GM21423 (cell line): ENCODE measurements around the gene TRAPPC4.
"Not testable (repeated sequence)": the region's sequence is repeated elsewhere in the genome, so short reads cannot be mapped to it uniquely, and the experiment has no call there.

ENCODE experiments used
- ATAC-seq: cut with Tn5 transposase; IDR thresholded peaks from one replicate; pipeline ENCODE4 v1.9.1; 2021; ENCODE audit warnings: mild to moderate bottlenecking, moderate library complexity; ENCODE audit not compliant: unreplicated experiment

Gene TRAPPC4

DNA sequence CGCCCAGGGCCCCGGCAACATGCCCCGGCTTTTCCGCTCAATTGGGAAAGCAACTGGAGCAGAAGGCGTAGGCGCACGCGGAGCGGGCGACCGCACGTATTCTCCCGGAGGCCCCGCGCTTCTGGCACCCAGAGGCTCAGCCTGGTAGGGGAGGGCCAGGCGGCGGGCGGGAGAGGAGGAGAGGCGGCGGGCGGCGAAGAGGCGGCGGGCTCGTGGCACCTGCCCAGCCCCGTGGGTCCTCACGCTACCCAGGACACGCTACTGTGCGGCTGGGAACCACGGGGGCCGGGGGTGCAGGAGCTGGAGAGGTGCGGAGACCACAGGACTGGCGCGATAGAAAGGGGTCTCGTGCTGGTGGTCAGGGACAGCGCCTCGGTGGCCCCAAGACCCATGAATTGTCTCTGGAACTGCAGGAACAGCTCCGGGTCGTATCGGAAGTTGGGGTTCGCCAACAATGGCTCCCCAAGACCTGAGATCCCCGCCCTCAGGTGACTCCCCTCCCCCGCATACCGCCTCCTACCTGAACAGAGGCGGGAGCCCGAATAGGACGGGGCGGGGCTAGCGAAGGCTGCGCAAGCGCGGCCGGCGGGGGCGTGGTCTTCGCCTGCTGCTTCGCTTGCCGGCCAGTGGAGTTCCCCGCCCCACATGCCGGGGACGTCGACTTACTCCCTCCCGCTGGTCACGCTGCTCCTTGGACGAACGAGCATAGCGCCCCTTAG, 11.9 kb downstream of the TRAPPC4 start, which contains the start of gene SLC37A4:
Gene SLC37A4 (minus strand): TSS at position 549 of the 719 bp plus-strand sequence.
- ATAC-seq = peak; percentile 86

DNA sequence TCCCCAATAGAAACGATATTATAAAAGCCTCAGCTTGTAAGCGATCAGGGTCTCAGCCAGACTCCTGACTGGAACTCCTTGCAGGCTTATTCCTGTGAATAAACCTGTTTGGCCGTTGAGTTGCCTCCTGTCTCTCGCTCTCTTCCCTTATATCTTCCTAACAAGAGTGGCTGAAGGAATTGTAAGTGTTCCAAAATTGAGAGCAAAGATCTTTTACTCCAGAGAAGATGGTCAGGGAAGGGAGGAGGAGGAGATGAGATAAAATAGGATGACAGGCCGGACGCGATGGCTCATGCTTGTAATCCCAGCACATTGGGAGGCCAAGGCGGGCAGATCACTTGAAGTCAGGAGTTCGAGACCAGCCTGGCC, 13.3 kb downstream of the TRAPPC4 start:
- no peak for ATAC-seq

DNA sequence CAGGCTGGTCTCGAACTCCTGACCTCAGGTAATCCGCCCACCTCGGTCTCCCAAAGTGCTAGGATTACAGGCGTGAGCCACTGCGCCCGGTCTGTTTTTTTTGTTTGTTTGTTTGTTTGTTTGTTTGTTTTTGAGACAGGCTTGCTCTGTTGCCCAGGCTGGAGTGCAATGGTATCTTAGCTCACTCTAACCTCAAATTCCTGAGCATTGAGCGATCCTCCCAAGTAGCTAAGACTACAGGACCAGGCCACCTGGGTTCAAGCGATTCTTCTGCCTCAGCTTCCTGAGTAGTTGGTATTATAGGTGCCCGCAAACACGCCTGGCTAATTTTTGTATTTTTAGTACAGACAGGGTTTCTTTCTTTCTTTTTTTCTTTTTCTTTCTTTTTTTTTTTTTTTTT, 14.9 kb downstream of the TRAPPC4 start:
- not testable (repeated sequence) for ATAC-seq

DNA sequence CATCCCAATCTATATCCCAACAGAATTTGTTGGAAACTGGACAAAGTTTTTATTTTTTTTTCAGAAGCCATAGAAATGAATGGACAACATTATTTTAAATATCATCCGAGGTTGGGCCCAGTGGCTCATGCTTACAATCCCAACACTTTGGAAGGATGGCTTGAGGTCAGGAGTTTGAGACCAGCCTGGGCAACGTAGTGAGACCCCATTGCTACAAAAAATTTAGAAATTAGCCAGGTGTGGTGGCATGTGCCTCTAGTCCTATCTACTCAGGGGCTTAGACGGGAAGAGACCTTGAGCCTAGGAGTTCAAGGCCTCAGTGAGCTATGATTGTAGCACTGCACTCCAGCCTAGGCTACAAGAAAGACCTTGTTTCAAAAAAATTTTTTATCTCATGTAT, 16.2 kb downstream of the TRAPPC4 start:
- ATAC-seq = no peak

DNA sequence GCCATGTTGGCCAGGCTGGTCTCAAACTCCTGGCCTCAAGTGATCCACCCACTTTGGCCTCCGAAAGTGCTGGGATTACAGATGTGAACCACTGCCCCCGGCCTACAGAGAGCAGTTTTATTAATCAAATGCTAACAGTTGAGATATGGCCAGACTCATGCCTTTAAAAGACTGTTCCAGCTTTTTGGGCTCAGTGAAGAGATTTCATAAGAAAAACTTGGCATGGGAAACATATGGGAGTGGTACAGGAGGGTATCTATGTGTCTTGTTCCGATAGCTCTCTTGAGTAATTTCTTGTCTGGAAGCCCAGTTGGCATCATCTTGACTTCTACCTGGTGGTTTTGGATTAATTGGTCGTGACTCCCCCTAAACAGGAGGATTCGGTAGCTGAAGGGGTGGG, 20.3 kb downstream of the TRAPPC4 start:
- ATAC-seq = no peak

DNA sequence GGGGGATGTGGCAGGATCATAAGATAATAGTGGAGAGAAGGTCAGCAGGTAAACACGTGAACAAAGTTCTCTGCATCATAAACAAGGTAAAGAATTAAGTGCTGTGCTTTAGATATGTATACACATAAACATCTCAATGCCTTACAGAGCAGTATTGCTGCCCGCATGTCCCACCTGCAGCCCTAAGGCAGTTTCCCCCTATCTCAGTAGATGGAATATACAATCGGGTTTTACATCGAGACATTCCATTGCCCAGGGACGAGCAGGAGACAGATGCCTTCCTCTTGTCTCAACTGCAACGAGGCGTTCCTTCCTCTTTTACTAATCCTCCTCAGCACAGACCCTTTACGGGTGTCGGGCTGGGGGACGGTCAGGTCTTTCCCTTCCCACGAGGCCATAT, 20.9 kb downstream of the TRAPPC4 start:
- ATAC-seq = not testable (repeated sequence)

DNA sequence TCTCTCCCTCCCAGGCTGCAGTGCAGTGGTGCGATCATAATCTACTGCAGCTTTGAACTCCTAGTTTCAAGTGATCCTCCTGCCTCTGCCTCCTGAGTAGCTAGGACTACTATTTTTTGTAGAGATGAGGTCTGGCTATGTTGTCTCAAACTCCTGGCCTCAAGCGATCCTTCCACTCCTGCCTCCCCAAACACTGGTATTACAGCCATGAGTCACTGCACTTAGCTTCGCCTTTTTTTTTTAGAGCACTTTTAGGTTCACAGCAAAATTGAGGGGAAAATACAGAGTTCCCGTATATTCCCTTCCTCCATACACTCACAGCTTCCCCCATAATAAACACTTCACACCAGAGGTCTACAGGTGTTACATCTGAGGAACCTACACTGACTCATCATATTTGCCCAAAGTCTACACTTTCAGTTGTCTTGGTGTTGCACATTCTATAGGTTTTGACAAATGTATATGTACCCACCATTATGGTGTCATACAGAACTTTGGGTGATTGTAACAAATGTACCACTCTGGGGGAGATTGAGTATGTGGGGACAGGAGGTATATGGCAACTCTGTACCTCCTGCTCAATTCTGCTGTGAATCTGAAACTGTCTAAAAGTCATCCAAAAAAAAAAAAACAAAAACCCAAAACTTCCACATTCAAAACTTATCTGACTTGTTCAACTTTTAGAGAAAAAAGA, 23.4 kb downstream of the TRAPPC4 start:
- no peak for ATAC-seq

DNA sequence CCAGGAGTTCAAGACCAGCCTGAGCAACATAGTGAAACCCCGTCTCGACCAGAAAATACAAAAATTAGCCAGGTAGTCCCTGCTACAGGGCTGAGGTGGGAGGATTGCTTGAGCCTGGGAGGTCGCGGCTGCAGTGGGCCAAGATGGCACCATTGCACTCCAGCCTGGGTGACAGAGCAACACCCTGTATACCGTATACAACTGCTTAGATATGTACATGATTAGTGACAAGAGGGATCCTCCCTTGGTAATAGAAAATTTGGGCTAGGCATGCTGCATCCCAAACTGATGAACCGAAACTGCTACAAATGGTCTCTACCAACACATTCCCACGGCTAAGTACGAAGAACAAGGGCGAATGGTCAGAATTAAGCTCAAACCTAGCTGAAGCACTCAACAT, 24.4 kb downstream of the TRAPPC4 start:
- ATAC-seq = no peak

DNA sequence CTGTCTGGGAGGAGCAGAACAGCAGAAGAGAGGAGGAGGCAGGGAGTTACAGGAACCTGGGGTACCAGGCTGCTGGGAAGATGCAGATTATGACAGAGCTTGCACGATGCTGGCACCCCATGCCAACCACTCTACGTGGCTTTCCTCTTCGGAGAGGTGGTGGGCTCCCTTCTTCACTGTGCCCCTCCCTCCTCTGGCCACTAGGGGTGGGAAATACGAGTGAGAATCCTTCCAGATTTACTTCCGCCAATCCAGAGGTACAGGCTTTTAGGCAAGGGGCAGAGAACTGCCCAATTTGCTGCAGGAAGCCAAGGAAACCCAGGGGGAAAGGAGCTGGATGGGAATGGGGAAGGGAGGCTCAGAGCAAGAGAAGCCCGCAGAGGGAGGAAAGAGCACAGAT, 26.1 kb downstream of the TRAPPC4 start:
- no peak for ATAC-seq

DNA sequence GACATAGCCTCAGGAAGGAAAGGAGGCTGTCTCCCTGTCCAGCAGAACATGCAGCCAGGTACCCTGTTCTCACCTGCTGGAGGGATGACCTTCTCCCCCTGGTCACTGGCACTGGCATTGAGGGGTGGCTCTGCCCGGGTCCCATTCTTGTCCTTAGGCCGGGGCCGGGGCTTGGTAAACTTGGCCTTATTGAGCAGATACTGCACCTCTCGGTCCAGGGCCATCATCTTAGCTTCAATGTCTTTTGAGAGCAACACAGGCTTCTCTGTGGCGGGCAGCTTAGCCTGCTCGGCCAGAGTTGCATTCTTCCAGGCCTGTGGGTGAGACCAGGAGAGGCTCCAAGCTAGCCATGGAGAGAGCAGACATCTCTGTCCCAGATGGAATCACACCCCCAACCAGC, 27.9 kb downstream of the TRAPPC4 start:
- ATAC-seq = no peak

DNA sequence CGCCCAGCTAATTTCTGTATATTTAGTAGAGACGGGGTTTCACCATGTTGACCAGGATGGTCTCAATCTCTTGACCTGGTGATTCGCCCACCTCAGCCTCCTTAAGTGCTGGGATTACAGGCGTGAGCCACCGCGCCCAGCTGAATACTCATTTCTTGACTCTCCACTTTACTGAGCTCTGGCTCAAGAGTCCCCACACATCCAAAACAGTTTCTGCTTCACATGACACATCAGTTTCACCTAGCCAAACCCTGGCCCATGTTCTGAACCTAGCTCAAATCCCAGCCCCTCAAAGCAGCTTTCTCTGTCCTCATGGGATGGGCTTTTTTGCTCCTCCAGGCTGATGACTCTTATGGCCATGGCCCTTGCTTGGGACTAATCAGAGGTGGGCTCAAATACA, 28.6 kb downstream of the TRAPPC4 start:
- ATAC-seq = no peak

DNA sequence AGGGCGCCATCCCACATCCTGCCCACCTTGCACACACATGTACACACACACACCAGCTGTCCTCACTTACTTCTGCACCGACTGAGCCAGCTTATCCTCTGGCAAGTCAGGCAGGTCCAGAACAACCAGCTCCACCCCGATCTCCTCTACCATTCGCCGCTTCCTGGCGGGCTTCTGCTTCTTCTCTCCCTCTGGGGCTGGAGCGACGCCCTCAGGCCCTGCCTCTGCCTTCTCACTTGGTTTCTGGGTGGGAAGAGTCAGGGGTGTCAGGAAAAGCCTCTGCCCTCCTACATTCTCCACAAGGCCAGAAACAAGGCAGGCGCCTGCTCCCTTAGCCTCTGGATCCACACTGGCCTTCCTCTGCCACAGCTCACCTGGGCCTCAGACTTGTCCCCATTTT, 30.1 kb downstream of the TRAPPC4 start:
- no peak for ATAC-seq

DNA sequence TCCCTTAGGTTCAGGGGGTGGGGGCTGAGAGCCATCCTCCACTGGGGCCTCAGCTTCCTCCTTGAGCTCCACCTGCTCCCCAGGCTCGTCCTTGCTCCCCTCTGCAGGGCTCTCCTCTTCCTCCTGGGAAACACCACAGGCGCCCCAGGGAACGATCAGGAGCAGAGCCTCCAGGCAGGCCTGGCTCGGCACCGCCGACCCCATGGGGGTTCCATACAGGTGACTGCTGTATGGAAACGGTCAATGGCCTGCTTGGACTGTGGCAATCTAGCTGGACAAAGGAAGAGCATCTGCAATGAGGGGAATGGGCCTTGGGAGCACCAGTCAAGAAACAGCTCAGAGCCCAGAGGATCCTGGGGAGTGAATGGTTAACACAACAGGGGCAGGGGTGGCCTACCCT, 30.5 kb downstream of the TRAPPC4 start:
- no peak for ATAC-seq

DNA sequence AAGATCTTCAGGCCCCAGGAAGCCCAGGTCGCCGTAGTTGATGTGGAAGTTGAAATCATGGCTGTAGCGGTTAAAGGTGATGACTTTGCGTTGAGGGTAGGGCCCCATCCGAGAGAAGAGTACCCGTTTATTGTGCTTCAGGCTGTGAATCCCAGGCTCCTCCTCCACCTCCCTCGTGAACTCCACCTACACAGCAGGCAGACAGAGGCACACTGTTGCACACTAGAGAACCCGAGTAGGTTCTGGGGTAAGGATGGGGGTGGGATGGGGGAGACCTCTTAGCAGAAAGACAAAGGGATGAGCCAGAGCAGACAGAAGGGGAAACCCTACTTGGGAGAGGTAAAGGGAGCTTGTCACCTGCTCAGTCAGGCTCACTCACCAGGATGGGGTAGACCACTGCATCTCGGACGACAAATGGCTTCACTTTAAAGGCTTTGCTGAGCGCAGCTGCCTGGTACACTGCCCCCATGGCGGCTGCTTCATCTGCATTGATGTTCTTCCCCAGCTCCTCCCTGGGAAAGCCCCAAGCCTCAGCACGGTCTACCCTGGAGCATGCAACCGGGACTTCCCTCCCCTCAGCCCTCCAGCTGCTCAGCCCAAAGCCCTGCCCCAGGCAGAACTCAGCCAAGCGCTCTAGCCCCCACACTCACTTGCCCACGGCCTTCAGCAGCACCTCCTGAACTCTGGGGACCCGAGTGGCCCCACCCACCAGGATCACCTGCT, 33.0 kb downstream of the TRAPPC4 start:
- peak; percentile 35 for ATAC-seq

DNA sequence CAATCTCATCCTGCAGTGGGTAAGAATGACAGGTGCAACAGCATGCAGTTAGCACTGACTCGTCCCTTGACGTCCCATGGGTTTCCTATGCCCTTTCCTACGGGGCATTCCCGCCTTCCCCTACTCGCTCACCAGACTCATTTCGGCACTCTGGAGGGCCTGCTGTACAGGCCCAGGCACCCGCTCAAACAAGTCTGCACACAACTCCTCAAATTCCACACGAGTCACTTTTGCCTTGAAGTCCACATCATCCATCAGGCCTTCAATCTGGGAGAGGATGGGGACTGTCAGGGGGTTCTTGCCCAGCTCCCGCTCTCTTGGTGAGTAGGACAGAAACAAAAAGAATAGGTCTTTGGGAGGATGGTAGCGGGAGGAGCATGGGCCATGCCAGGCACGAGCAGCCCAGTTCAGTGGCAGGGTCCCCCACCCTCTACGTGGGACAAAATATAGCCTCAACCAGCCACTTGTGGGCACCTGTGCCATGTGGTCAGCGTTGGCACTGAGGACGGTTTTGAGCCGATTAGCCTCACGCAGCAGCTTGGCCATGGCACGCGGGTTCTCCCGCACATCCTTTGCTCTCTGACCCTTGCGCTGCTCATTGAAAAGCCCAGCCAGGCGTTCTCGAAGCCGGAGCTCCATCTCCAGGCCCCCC, 33.7 kb downstream of the TRAPPC4 start:
- ATAC-seq = no peak

DNA sequence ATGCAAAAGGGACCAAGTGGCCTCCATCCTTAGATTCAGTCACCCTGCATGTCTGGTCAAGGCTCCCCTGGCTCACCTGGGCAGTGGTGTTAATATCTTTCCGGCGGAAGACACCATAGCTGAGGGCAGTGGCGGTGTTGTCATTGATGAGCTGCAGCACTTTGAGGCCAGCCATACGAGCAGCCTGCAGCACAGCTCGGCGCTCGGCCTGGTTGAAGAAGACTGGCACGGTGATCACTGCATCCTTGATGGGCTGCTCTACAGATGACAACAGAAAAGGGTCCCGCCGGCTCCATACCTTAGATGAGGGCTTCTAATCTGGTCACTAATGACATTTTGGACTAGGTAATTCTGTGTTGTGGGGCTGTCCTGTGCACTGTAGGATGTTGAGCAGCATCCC, 35.9 kb downstream of the TRAPPC4 start:
- no peak for ATAC-seq

DNA sequence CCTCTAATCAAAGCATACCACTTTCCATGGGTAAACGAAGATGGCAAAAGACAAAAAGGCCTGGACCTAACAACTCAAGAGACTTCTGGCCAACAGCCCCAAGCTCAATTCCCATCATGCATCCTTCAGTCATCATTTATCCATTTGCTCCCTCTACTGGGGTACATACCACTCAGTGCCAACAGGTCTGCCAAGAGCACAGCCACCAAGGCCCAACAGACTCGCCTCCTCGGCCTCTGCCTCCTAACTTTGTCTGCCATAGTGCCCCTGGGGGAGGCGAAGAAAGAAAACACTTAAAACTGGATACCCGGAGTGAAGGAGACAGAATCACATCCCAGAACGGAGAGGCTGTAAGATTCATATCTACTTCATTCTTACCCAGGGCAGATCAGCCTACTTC, 37.3 kb downstream of the TRAPPC4 start:
- ATAC-seq = no peak

DNA sequence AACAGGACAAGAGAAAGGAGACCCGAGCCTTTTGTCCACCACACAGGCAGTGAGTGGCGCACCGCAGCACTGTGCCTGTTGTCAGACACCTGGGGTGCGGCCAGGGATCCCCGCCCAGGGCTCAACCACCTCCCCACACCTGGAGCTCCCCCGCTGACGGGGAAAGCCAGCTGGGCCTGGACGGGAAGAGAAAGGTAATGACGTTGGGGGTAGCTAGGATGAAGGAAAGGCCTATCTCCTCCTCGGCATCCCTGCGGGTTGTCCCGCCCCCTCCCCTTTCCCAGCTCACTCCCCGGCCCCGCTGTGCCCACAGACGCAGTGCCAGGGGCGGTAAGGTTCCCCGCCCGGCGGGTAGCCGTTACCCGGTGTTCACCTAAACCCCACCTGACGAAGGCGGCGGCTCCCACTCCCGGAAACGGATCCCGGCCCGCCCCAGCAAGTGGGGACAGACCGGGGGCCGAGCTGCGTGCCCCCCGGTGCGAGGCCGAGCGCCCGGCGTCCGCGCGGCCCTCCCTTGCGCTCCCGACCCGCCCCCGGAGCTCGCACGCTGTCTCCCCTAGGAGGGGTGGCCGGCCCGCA, 37.9 kb downstream of the TRAPPC4 start:
- peak; percentile 6 for ATAC-seq

DNA sequence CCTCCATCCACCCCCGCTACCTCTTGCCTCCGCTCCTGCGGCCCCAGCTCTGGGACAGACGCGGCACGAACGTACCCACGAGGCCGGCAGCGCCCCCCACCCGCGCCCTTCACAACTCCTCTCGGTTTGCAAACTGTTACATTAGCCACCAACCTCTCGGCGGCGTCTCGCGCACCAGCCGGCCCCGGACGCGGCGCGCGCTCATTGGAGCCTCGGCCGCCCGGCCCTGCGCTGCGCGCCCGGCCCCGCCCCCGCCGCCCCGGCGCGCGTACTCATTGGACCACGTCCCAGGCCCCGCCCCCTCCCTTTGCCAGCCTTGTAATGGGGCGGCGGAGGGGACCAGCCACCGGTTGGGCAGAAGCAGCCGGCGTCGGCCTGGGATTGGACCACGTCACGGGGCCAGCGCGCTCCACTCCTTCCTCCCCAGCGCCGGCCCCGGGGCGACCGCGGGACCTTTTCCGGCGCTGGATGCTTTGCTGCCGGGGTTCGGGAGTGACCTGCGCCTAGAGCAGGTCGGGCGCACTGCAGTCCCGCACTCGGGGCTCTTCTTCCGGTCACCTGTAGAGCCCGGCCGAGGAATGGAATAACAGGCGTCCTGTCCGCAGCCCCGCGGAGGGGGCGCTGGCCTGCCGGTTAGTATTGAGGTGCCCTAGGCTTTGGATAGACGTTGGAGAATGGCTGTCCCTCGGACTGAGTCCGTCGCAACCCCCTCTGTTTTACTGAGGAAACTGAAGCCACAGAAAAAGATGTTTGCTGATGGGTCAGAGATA, 38.6 kb downstream of the TRAPPC4 start, which contains the start of gene HYOU1:
Gene HYOU1 (minus strand): TSS at position 206 of the 770 bp plus-strand sequence. CDS start 1,045 bp downstream, outside the sequence.
- peak; percentile 89 for ATAC-seq

DNA sequence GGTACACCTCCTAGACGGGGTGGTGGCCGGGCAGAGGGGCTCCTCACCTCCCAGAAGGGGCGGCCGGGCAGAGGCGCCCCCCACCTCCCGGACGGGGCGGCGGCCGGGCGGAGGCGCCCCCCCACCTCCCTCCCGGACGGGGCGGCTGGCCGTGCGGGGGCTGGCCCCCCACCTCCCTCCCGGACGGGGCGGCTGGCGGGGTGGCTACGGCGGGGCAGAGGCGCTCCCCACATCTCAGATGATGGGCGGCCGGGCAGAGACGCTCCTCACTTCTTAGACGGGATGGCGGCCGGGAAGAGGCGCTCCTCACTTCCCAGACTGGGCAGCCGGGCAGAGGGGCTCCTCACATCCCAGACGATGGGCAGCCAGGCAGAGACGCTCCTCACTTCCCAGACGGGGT, 40.6 kb downstream of the TRAPPC4 start:
- ATAC-seq = not testable (repeated sequence)
